PFSK-1 (cell line): ENCODE results near the gene ZNF664. TPM values are rescaled to one million over a fixed set of nuclear protein-coding genes. Genes with fewer than 3 reads are reported as not detected.

Experiments used
- FOXP2 ChIP-seq: optimal IDR thresholded peaks from 2 replicates; pipeline ENCODE3; 2011; ENCODE audit warnings: borderline replicate concordance, control low read depth, inconsistent platforms; ENCODE audit not compliant: insufficient read depth; ENCODE audit errors: extremely low read length, extremely low read depth
- POLR2AphosphoS5 ChIP-seq: IDR thresholded peaks from 2 replicates; pipeline ENCODE4 v1.6.1; 2012; ENCODE audit warnings: low read depth, mild to moderate bottlenecking, control low read depth, low read length, moderate library complexity
- REST ChIP-seq, 2 experiments: IDR thresholded peaks; 2 replicates each; pipeline versions ENCODE4 v1.6.1 to v1.8.0; 2011 to 2012; ENCODE audit warnings: low read depth in 2 of 2, low read length in 2 of 2, control low read depth in 1 of 2, inconsistent platforms in 1 of 2, mild to moderate bottlenecking in 1 of 2, moderate library complexity in 1 of 2; ENCODE audit not compliant: insufficient read depth in 1 of 2
- SIN3A ChIP-seq: IDR thresholded peaks from 2 replicates; pipeline ENCODE4 v1.6.1; 2012; ENCODE audit warnings: mild to moderate bottlenecking, low read length, moderate library complexity, borderline replicate concordance; ENCODE audit not compliant: insufficient read depth
- TAF1 ChIP-seq: IDR thresholded peaks from 2 replicates; pipeline ENCODE4 v1.6.1; 2012; ENCODE audit warnings: low read length, control low read depth, borderline replicate concordance; ENCODE audit not compliant: insufficient read depth
- polyA plus RNA-seq: library from polyadenylated mRNA; unstranded; fragments of >200 nt; gene quantifications from one replicate; pipeline ENCODE4 v1.2.1, GENCODE V29; 2012; ENCODE audit warnings: low read depth, missing spikeins; ENCODE audit not compliant: insufficient read length

Gene ZNF664
- polyA plus RNA-seq: 40.3 TPM

- peak; percentile 42; the same call in 1 of the 2 replicates for TF ChIP-seq SIN3A
- TF ChIP-seq TAF1: 0 out of 2 replicates have a peak, but pooled peaks have one; percentile 24
- no peak for TF ChIP-seq REST (IDR thresholded peaks at IDR 0.05; ENCODE audit: insufficient read depth in 1 of 2, low read depth in 2 of 2, low read length in 2 of 2)
- TF ChIP-seq FOXP2: peak; percentile 65
- peak; percentile 60; the same call in 1 of the 2 replicates for TF ChIP-seq POLR2AphosphoS5
These were observed at the start of gene ZNF664, which contains the start of gene CCDC92 for GRCh38 chr12:123972457-123973401. Gene ZNF664 (plus strand): TSS chr12:123973215. CDS start chr12:124012145, 38,930 bp downstream. Gene CCDC92 (minus strand): TSS chr12:123972831. CDS start chr12:123944305, 28,526 bp downstream.

GRCh38 chr12:123923927-123924326, 49.1 kb upstream of the ZNF664 start:
- TF ChIP-seq FOXP2: no peak
- TF ChIP-seq REST (IDR thresholded peaks at IDR 0.05; ENCODE audit: insufficient read depth in 1 of 2, low read depth in 2 of 2, low read length in 2 of 2): no peak

GRCh38 chr12:123924539-123924938, 48.5 kb upstream of the ZNF664 start:
- TF ChIP-seq REST (IDR thresholded peaks at IDR 0.05; ENCODE audit: insufficient read depth in 1 of 2, low read depth in 2 of 2, low read length in 2 of 2): no peak
- no peak for TF ChIP-seq FOXP2
- TF ChIP-seq SIN3A: no peak
- TF ChIP-seq POLR2AphosphoS5: no peak
- no peak for TF ChIP-seq TAF1

- TF ChIP-seq POLR2AphosphoS5 (no peak), FOXP2 (no peak)
These were observed 44.6 kb upstream of the ZNF664 start for GRCh38 chr12:123928274-123928865.

GRCh38 chr12:123928897-123929296, 44.1 kb upstream of the ZNF664 start:
- TF ChIP-seq FOXP2 (no peak), SIN3A (no peak), REST (IDR thresholded peaks at IDR 0.05; ENCODE audit: insufficient read depth in 1 of 2, low read depth in 2 of 2, low read length in 2 of 2) (no peak)
